GM19328 (cell line): Measurements from ENCODE around the gene IMMP1L.

Experiments
- ATAC-seq: cut with Tn5 transposase; IDR thresholded peaks from one replicate; pipeline ENCODE4 v1.9.1; 2021; ENCODE audit warnings: mild to moderate bottlenecking, moderate library complexity; ENCODE audit not compliant: unreplicated experiment

Gene IMMP1L

GRCh38 chr11:31404614-31405013 lies 104.8 kb downstream of the IMMP1L start:
- no peak for ATAC-seq

GRCh38 chr11:31397239-31397834 lies 112.1 kb downstream of the IMMP1L start:
- no peak for ATAC-seq

DNA sequence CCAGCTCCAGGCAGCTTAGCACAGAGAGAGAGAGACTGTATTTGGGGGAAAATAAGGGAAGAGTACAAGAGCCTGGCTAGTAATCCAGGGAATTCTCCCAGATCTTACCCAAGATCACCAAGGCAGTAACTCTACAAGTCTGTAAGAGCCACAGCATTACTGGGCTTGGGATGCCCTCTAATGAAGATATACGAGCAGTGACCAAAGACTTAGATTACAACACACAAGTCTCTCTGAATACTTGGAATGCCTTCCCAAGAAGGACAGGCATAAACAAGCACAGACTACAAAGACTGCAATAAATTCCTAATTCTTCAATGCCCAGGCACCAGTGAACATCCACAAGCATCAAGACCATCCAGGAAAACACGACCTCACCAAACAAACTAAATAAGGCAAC lies 122.0 kb downstream of the IMMP1L start:
- ATAC-seq = no peak

DNA sequence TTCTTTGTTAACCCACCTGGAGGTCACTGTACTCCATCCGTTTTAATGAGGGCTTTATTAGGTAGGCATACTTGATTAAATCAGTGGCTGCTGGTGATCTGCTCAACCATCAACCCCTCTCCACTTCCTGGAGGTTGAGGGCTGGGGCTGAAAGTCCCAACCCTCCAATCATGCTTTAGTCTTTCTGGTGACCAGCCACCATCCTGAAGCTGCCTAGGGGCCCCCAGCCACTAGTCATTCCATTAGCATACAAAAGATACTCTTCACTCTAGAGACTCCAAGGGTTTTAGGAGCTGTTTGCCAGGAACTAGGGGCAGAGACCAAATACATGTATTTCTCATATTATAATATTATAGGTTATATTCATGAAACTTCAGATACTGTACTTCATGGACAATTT lies 126.3 kb downstream of the IMMP1L start:
- no peak for ATAC-seq
